Activated CD4-positive, alpha-beta memory T cell treated with anti-CD3 and anti-CD28 coated beads for 36 hours (primary cell): Measurements from ENCODE around the gene WDR5B. TPM values are rescaled to one million over a fixed set of nuclear protein-coding genes. Genes with fewer than 3 reads are reported as not detected.

Experiments used
- CTCF ChIA-PET: fragments of 350-600 bp; sonication (Branson Sonifier 250); formaldehyde crosslinking; loops from one replicate; lab custom pipeline; 2021; ENCODE audit warnings: antibody characterized with exemption, inconsistent platforms; lab: Charles Lee
- POLR2A ChIA-PET: fragments of 350-600 bp; sonication (Branson Sonifier 250); formaldehyde crosslinking; loops from one replicate; lab custom pipeline; 2021; ENCODE audit warnings: antibody characterized with exemption; lab: Charles Lee
- DNase-seq: peaks from one replicate; pipeline ENCODE4 v3.0.0-alpha.2; 2020
- H3K27ac Mint-ChIP-seq: one replicate; pipeline ENCODE4 v1.8.0; 2021; ENCODE audit warnings: mixed read lengths
- H3K27me3 Mint-ChIP-seq: one replicate; pipeline ENCODE4 v1.8.0; 2021; ENCODE audit warnings: mixed read lengths
- H3K36me3 Mint-ChIP-seq: one replicate; pipeline ENCODE4 v1.8.0; 2021; ENCODE audit warnings: mixed read lengths
- H3K4me1 Mint-ChIP-seq: one replicate; pipeline ENCODE4 v1.8.0; 2021; ENCODE audit warnings: low read depth, mixed read lengths
- H3K4me3 Mint-ChIP-seq: one replicate; pipeline ENCODE4 v1.8.0; 2021; ENCODE audit warnings: mild to moderate bottlenecking, mixed read lengths
- H3K9me3 Mint-ChIP-seq: one replicate; pipeline ENCODE4 v1.8.0; 2021; ENCODE audit warnings: mixed read lengths
- intact Hi-C: fragments of 100-400 bp; cut with micrococcal nuclease; formaldehyde crosslinking; loops from one replicate; pipeline ENCODE4 v1.15.1; 2023
- total RNA-seq, 2 experiments: library from RNA; stranded (reverse); gene quantifications; one replicate each; pipeline ENCODE4 v1.2.3, GENCODE V29; 2021

Gene WDR5B
- total RNA-seq, 2 experiments from 2014 or later: 3.7 to 4.4 TPM

GRCh38 chr3:122443090-122443489, 27.2 kb upstream of the WDR5B start:
- peaks cover 5% of the 10 kb centered on the region for H3K9me3 Mint-ChIP-seq
- no peak for DNase-seq
- H3K4me3 Mint-ChIP-seq: no peak overlapping the region
- H3K27ac Mint-ChIP-seq: no peak overlapping the region
- peaks cover 75% of the 10 kb centered on the region for H3K36me3 Mint-ChIP-seq
- intact Hi-C loops: no loop called here
- H3K4me1 Mint-ChIP-seq: peaks cover 2% of the 10 kb centered on the region
- no peaks in the 10 kb centered on the region for H3K27me3 Mint-ChIP-seq
- ChIA-PET CTCF (no interaction called here), POLR2A (no interaction called here)

- CTCF ChIA-PET: no interaction called here
- H3K27me3 Mint-ChIP-seq: no peaks in the 10 kb centered on the region
Observed at GRCh38 chr3:122435950-122436349, 20.1 kb upstream of the WDR5B start.

GRCh38 chr3:122430371-122430770, 14.5 kb upstream of the WDR5B start:
- peaks cover 23% of the 10 kb centered on the region for H3K4me1 Mint-ChIP-seq
- peaks cover 3% of the 10 kb centered on the region for H3K9me3 Mint-ChIP-seq
- H3K36me3 Mint-ChIP-seq: peaks cover 65% of the 10 kb centered on the region
- no peak overlapping the region for H3K27ac Mint-ChIP-seq
- no peaks in the 10 kb centered on the region for H3K27me3 Mint-ChIP-seq
- ChIA-PET POLR2A (no interaction called here), CTCF (no interaction called here)
- intact Hi-C loops: no loop called here
- no peak for DNase-seq
- no peak overlapping the region for H3K4me3 Mint-ChIP-seq

More at GRCh38 chr3:122435950-122436349, 20.1 kb upstream of the WDR5B start:
- POLR2A ChIA-PET: no interaction called here
- Mint-ChIP-seq H3K27ac (no peak overlapping the region), H3K36me3 (peaks cover 60% of the 10 kb centered on the region), H3K4me1 (no peaks in the 10 kb centered on the region), H3K4me3 (no peak overlapping the region), H3K9me3 (peaks cover 5% of the 10 kb centered on the region)
- intact Hi-C loops: no loop called here
- no peak for DNase-seq

DNA sequence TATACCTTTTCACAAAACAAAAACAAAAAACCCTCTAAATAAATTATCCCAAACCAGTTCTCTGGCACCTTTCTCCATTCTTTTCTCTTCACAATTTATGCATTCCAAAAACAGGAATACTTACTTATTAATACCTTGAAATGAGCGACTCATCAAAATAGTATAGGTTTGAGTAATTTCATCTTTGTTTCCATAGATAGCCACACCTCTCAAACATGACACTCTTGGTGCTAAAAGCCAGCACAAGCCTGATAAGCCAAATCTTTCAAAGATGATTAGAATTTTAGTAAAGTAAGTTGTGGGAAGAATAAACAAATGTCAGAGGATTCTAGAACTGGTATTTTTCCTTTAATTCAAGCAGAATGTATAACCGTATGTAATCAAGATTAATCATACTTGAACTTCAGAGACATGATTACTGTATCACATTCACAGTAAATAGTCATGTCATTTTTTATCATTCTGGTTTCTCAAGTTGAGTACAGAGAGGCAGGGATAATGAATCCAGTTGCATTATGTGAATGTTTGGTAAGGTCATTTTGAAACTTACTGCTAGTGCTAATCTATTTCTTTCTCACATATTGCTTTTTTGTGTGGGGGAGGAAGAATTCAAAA, 12.1 kb upstream of the WDR5B start:
- H3K27me3 Mint-ChIP-seq: no peaks in the 10 kb centered on the region
- intact Hi-C loops: loop anchor here (1.0 to 2.0 kb wide), 4 partner anchors 12 to 106 kb away; partner anchors contain the start of gene WDR5B
- CTCF ChIA-PET: no interaction called here
- no peak for DNase-seq
- peak overlapping the region; percentile 74 for H3K27ac Mint-ChIP-seq
- H3K9me3 Mint-ChIP-seq: peaks cover 3% of the 10 kb centered on the region
- H3K4me3 Mint-ChIP-seq: no peak overlapping the region
- peaks cover 23% of the 10 kb centered on the region for H3K4me1 Mint-ChIP-seq
- peaks cover 59% of the 10 kb centered on the region for H3K36me3 Mint-ChIP-seq
- POLR2A ChIA-PET: interaction anchor here (1.0 to 1.1 kb wide), 2 partner anchors 55 to 63 kb away, joined by 3 to 4 read pairs; no protein-coding TSS in a partner anchor

DNA sequence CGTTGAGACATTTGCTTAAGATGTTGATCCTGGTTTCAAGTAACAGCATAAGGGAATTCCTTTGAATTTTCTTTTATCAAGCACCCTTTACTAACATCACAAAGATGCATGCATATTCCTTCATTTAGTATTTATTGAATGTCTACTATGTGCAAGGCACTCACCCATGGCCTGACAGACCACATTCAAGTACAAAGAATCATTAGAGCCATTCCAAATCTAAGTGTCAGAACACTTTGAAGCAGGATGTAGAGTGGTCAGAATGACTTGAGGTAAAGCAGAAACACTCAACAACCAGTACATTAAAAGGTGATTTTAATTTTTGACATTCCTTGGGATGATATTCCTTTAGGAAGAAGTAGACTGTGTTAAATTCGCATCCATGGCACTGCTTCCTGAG, 6.0 kb upstream of the WDR5B start:
- Mint-ChIP-seq H3K4me3 (no peak overlapping the region), H3K4me1 (peaks cover 13% of the 10 kb centered on the region), H3K36me3 (peaks cover 28% of the 10 kb centered on the region), H3K9me3 (no peaks in the 10 kb centered on the region), H3K27me3 (no peaks in the 10 kb centered on the region), H3K27ac (no peak overlapping the region)
- intact Hi-C loops: no loop called here
- ChIA-PET CTCF (no interaction called here), POLR2A (no interaction called here)
- no peak for DNase-seq

- CTCF ChIA-PET: no interaction called here
- intact Hi-C loops: no loop called here
Observed at GRCh38 chr3:122421101-122421500, 5.2 kb upstream of the WDR5B start.

GRCh38 chr3:122416966-122417365, 1.1 kb upstream of the WDR5B start:
- ChIA-PET CTCF (interaction anchor here (1.2 to 2.1 kb wide), 4 partner anchors 24 to 871 kb away, joined by 3 to 12 read pairs (median 7); partner anchors contain the start of genes FAM162A, MIX23 and POLQ), POLR2A (interaction anchor here (1.0 to 2.7 kb wide), 4 partner anchors 33 to 147 kb away, joined by 5 to 27 read pairs (median 8); partner anchors contain the start of genes DTX3L, FAM162A, KPNA1 and MIX23)
- peaks cover 12% of the 10 kb centered on the region for H3K36me3 Mint-ChIP-seq
- peak overlapping the region; percentile 91 for H3K4me3 Mint-ChIP-seq
- intact Hi-C loops: loop anchor here (1.0 to 10.0 kb wide), 7 partner anchors 11 to 670 kb away; partner anchors contain the start of genes EAF2, FAM162A, GOLGB1 and HSPBAP1
- DNase-seq: no peak
- H3K27ac Mint-ChIP-seq: peak overlapping the region; percentile 97
- no peaks in the 10 kb centered on the region for H3K9me3 Mint-ChIP-seq
- peaks cover 1% of the 10 kb centered on the region for H3K27me3 Mint-ChIP-seq
- peaks cover 47% of the 10 kb centered on the region for H3K4me1 Mint-ChIP-seq

More at GRCh38 chr3:122421101-122421500, 5.2 kb upstream of the WDR5B start:
- DNase-seq: no peak
- no peak overlapping the region for H3K4me3 Mint-ChIP-seq
- peaks cover 17% of the 10 kb centered on the region for H3K4me1 Mint-ChIP-seq
- H3K36me3 Mint-ChIP-seq: peaks cover 21% of the 10 kb centered on the region
- no peaks in the 10 kb centered on the region for H3K27me3 Mint-ChIP-seq
- POLR2A ChIA-PET: no interaction called here
- H3K9me3 Mint-ChIP-seq: no peaks in the 10 kb centered on the region
- no peak overlapping the region for H3K27ac Mint-ChIP-seq

DNA sequence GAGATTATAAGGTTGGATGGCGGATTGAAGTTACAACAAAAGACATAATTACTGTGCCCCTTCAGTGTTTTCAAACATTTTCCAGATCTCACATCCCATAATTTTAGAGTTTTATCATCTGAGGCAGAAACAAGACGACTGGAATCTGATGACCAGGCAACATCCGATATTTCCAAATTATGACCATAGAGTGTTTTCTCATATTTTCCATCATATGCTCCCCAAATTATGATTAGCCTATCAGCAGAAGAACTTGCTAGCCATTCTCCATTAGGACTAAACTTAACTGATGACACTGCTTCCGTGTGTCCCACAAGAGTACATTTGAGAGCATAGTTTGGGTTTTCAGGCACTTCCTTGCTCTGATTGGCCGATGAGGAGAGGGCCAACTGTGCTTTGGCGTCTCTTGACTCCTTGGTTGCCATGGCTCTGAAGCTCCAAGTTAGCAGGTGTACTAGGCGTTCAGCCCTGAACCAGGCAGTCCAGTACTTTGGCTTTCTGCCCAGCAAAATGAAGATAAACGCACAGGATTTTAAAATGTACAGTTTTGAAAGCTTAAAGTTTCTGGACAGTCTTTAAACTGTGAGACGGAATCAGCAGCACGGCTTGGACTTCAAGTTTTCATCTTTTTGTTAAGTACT, 638 bp downstream of the WDR5B start:
- intact Hi-C loops: loop anchor here (5.0 to 10.0 kb wide), 3 partner anchors 313 to 668 kb away; partner anchors contain the start of genes GOLGB1, HSPBAP1 and SLC49A4
- peaks cover 1% of the 10 kb centered on the region for H3K27me3 Mint-ChIP-seq
- peaks cover 8% of the 10 kb centered on the region for H3K36me3 Mint-ChIP-seq
- H3K9me3 Mint-ChIP-seq: no peaks in the 10 kb centered on the region
- peak overlapping the region; percentile 97 for H3K27ac Mint-ChIP-seq
- ChIA-PET POLR2A (interaction anchor here (0.9 to 2.7 kb wide), 4 partner anchors 18 to 264 kb away, joined by 3 to 27 read pairs (median 8); partner anchors contain the start of genes FAM162A, KPNA1 and MIX23), CTCF (interaction anchor here (0.6 to 2.1 kb wide), 6 partner anchors 8 to 318 kb away, joined by 3 to 12 read pairs (median 3); partner anchors contain the start of genes FAM162A and MIX23)
- DNase-seq: peak; percentile 67
- peaks cover 50% of the 10 kb centered on the region for H3K4me1 Mint-ChIP-seq
- H3K4me3 Mint-ChIP-seq: peak overlapping the region; percentile 91

DNA sequence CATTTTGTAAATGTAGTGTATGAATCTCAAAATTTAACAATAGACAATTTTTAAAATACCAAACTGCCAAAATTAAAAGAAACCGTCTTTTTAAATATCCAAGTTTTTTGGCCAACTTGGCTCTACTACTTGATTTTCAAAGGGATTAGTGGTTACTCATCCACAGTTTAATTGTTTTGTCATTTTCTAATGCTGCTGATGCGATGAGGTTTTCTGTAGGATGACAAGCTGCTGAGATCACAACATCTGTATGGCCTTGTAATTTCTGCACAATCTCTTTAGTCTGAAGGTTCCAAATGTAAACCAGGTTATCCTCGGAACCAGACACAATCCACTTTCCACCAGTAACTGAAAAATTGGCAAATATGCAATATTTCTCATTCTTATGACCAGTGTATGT, 1.5 kb downstream of the WDR5B start:
- H3K4me1 Mint-ChIP-seq: peaks cover 53% of the 10 kb centered on the region
- intact Hi-C loops: loop anchor here (10.0 kb wide), 1 partner anchor 380 kb away; the partner anchor contains the start of genes HSPBAP1 and SLC49A4
- no peak for DNase-seq
- peaks cover 12% of the 10 kb centered on the region for H3K36me3 Mint-ChIP-seq
- POLR2A ChIA-PET: interaction anchor here (0.9 to 2.7 kb wide), 3 partner anchors 19 to 100 kb away, joined by 3 to 27 read pairs (median 11); partner anchors contain the start of genes FAM162A, KPNA1 and MIX23
- peaks cover 1% of the 10 kb centered on the region for H3K27me3 Mint-ChIP-seq
- no peaks in the 10 kb centered on the region for H3K9me3 Mint-ChIP-seq
- CTCF ChIA-PET: no interaction called here
- H3K4me3 Mint-ChIP-seq: peak overlapping the region; percentile 91
- peak overlapping the region; percentile 97 for H3K27ac Mint-ChIP-seq

DNA sequence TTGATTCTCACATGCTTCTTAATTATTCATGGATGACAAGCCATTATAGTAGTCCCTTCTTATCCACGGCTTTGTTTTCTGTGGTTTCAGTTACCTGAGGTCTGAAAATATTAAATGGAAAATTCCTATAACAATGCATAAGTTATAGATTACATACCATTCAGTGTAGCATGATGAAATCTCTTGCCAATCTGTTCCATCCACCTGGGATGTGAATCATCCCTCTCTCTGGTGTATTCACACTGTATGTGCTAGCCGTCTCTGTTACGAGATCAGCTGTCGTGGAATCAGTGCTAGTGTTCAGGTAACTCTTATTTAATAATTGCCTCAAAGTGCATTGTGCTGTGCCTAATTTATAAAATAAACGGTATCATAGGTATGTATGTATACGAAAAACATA, 5.2 kb downstream of the WDR5B start:
- Mint-ChIP-seq H3K9me3 (no peaks in the 10 kb centered on the region), H3K27me3 (no peaks in the 10 kb centered on the region), H3K4me1 (peaks cover 49% of the 10 kb centered on the region), H3K4me3 (no peak overlapping the region), H3K27ac (peak overlapping the region; percentile 6), H3K36me3 (peaks cover 34% of the 10 kb centered on the region)
- no peak for DNase-seq
- intact Hi-C loops: loop anchor here (10.0 kb wide), 1 partner anchor 384 kb away; the partner anchor contains the start of genes HSPBAP1 and SLC49A4
- CTCF ChIA-PET: interaction anchor here (2.0 kb wide), 1 partner anchor 18 kb away, joined by 8 read pairs; no protein-coding TSS in a partner anchor
- POLR2A ChIA-PET: interaction anchor here (0.8 kb wide), 1 partner anchor 26 kb away, joined by 5 read pairs; the partner anchor contains the start of gene FAM162A

- Mint-ChIP-seq H3K4me1 (peaks cover 46% of the 10 kb centered on the region), H3K27ac (peak overlapping the region; percentile 35), H3K9me3 (no peaks in the 10 kb centered on the region), H3K36me3 (peaks cover 35% of the 10 kb centered on the region), H3K4me3 (no peak overlapping the region), H3K27me3 (no peaks in the 10 kb centered on the region)
- DNase-seq: no peak
- ChIA-PET CTCF (no interaction called here), POLR2A (no interaction called here)
- intact Hi-C loops: loop anchor here (10.0 kb wide), 1 partner anchor 385 kb away; the partner anchor contains the start of genes HSPBAP1 and SLC49A4
Observed at GRCh38 chr3:122410111-122410510, 5.8 kb downstream of the WDR5B start.
